Testis (tissue), 2 donors: ENCODE data around the gene PAIP2B.

Experiments
- CTCF ChIP-seq, 3 experiments: fragments of 450-650 bp in 2 of 3; fragments of 200-600 bp in 1 of 3; sonication (generic) in 1 of 3; IDR thresholded peaks; one replicate each; pipeline ENCODE4 v1.5.1; 2016 to 2019; ENCODE audit warnings: antibody characterized with exemption in 3 of 3, mild to moderate bottlenecking in 2 of 3, moderate library complexity in 1 of 3
- POLR2A ChIP-seq: fragments of 450-650 bp; IDR thresholded peaks from one replicate; pipeline ENCODE4 v1.6.1; 2017; ENCODE audit warnings: antibody characterized with exemption, mild to moderate bottlenecking, moderate library complexity

DNA sequence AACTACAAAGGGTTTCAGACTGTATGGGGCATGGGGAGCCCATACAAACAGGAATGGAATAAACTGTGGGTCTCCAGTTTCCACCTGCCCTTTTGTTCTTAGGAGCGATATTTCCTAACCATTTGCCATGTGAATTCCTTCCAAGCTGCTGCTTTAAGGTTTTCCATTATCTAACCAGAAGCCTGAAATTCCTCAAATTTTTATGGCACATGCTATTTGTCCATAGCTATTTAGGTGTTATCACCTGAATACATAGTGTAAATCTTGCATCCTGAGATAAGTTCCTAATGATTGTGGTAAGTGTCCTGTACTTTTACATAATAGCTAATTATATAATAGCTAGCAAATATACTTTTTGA, 17.4 kb upstream of the PAIP2B start:
- TF ChIP-seq POLR2A (no peak), CTCF (IDR thresholded peaks at IDR 0.05) (no peak)
